OCI-LY7 (cell line): ENCODE results near the gene UBE2H.

Experiments
- CTCF ChIP-seq: fragments of 200-600 bp; sonication (generic); conservative IDR thresholded peaks from 2 replicates; pipeline ENCODE4 v1.5.1; 2014; ENCODE audit warnings: mild to moderate bottlenecking, antibody characterized with exemption, low read length, moderate library complexity, mixed read lengths
- EZH2phosphoT487 ChIP-seq: fragments of 200-600 bp; sonication (generic); IDR thresholded peaks from 2 replicates; pipeline ENCODE4 v1.6.1; 2018; ENCODE audit warnings: low read depth, borderline replicate concordance, mild to moderate bottlenecking, mixed run types, antibody characterized with exemption, low read length, moderate library complexity, mixed read lengths

GRCh38 chr7:129865925-129866201, 86.9 kb downstream of the UBE2H start:
- no peak for TF ChIP-seq CTCF
- no peak for TF ChIP-seq EZH2phosphoT487
